OCI-M2 (cell line): ENCODE data around the gene ATXN10.

Experiments
- DNase-seq: peaks from one replicate; lab custom pipeline; 2025; ENCODE audit not compliant: unreplicated experiment; lab: John Stamatoyannopoulos, UW

ATXN10 gene

GRCh38 chr22:45845076-45845487 is 173.4 kb downstream of the ATXN10 start:
- DNase-seq = no peak

GRCh38 chr22:45846952-45847351 is 175.3 kb downstream of the ATXN10 start:
- DNase-seq = no peak

- DNase-seq = no peak
These were observed 177.3 kb downstream of the ATXN10 start for GRCh38 chr22:45848904-45849303.

GRCh38 chr22:45852826-45853225 is 181.2 kb downstream of the ATXN10 start:
- DNase-seq = no peak

- no peak for DNase-seq
These were observed 184.3 kb downstream of the ATXN10 start for GRCh38 chr22:45855961-45856360.

GRCh38 chr22:45857519-45857918 is 185.9 kb downstream of the ATXN10 start:
- DNase-seq = no peak

GRCh38 chr22:45859231-45860161 is 187.9 kb downstream of the ATXN10 start:
- no peak for DNase-seq

GRCh38 chr22:45860201-45860600 is 188.6 kb downstream of the ATXN10 start:
- no peak for DNase-seq

- no peak for DNase-seq
These were observed 189.6 kb downstream of the ATXN10 start for GRCh38 chr22:45861259-45861658.

- no peak for DNase-seq
These were observed 192.5 kb downstream of the ATXN10 start for GRCh38 chr22:45863981-45864751.

- DNase-seq = no peak
These were observed 193.4 kb downstream of the ATXN10 start for GRCh38 chr22:45864959-45865476.

- no peak for DNase-seq
These were observed 194.0 kb downstream of the ATXN10 start for GRCh38 chr22:45865561-45866125.

- DNase-seq = no peak
These were observed 194.6 kb downstream of the ATXN10 start for GRCh38 chr22:45866126-45866645.

- no peak for DNase-seq
These were observed 195.0 kb downstream of the ATXN10 start for GRCh38 chr22:45866646-45867117.

- no peak for DNase-seq
These were observed 195.7 kb downstream of the ATXN10 start for GRCh38 chr22:45867118-45867905.

- no peak for DNase-seq
These were observed 196.4 kb downstream of the ATXN10 start for GRCh38 chr22:45867906-45868555.

GRCh38 chr22:45868571-45869339 is 197.1 kb downstream of the ATXN10 start:
- no peak for DNase-seq

GRCh38 chr22:45869340-45869847 is 197.8 kb downstream of the ATXN10 start:
- no peak for DNase-seq

GRCh38 chr22:45870011-45870410 is 198.4 kb downstream of the ATXN10 start:
- DNase-seq = no peak
